SU-DHL-6 (cell line): ENCODE measurements around the gene MTCL1.

Experiments
- H2AFZ ChIP-seq: fragments of 200-600 bp; sonication (generic); 2 replicates; pipeline ENCODE4 v1.6.1; 2014; ENCODE audit warnings: low read depth, mild to moderate bottlenecking, moderate library complexity, mixed read lengths, antibody characterized with exemption, low read length; ENCODE audit not compliant: severe bottlenecking
- H3F3A ChIP-seq: fragments of 200-600 bp; shearing (Covaris generic); 2 replicates; pipeline ENCODE4 v1.6.0; 2016; ENCODE audit warnings: antibody characterized with exemption, mild to moderate bottlenecking; ENCODE audit not compliant: insufficient read depth
- H3K27ac ChIP-seq: fragments of 200-600 bp; sonication (generic); 2 replicates; pipeline ENCODE4 v1.5.1; 2016; ENCODE audit warnings: low read depth, mild to moderate bottlenecking, low read length, moderate library complexity, mixed read lengths
- H3K27me3 ChIP-seq: fragments of 200-600 bp; sonication (generic), shearing (Covaris generic); 2 replicates; pipeline ENCODE4 v1.6.0; 2014; ENCODE audit warnings: mild to moderate bottlenecking, low read length
- H3K36me3 ChIP-seq: fragments of 200-600 bp; sonication (generic); 2 replicates; pipeline ENCODE4 v1.6.1; 2014; ENCODE audit warnings: mild to moderate bottlenecking, low read length, mixed read lengths
- H3K4me2 ChIP-seq: fragments of 300-600, 200-600 bp; shearing (Covaris generic), sonication (generic); 2 replicates; pipeline ENCODE4 v1.6.0; 2014; ENCODE audit warnings: low read length, low read depth, mild to moderate bottlenecking; ENCODE audit not compliant: poor library complexity, severe bottlenecking
- H3K4me3 ChIP-seq: fragments of 200-600 bp; sonication (generic); 2 replicates; pipeline ENCODE4 v1.5.1; 2014; ENCODE audit warnings: antibody characterized with exemption, low read length, mild to moderate bottlenecking, mixed read lengths; ENCODE audit not compliant: insufficient read depth, poor library complexity, severe bottlenecking
- H3K79me2 ChIP-seq: fragments of 200-600 bp; sonication (generic); 2 replicates; pipeline ENCODE4 v1.6.1; 2014; ENCODE audit warnings: mild to moderate bottlenecking, low read length, moderate library complexity; ENCODE audit not compliant: insufficient read depth
- H3K9ac ChIP-seq: fragments of 200-600 bp; sonication (generic); 2 replicates; pipeline ENCODE4 v1.7.0; 2014; ENCODE audit warnings: mild to moderate bottlenecking, low read length
- H3K9me2 ChIP-seq: fragments of 200-600 bp; sonication (generic); replicated peaks from 2 replicates; pipeline ENCODE4 v1.6.1; 2014; ENCODE audit warnings: low read length; ENCODE audit not compliant: insufficient read depth
- H3K9me3 ChIP-seq: fragments of 200-600 bp; sonication (generic); 2 replicates; pipeline ENCODE4 v1.6.1; 2014; ENCODE audit warnings: low read length, mixed read lengths; ENCODE audit not compliant: insufficient read depth
- H4K20me1 ChIP-seq: fragments of 200-600 bp; sonication (generic); 2 replicates; pipeline ENCODE4 v1.6.1; 2014; ENCODE audit warnings: low read depth, mild to moderate bottlenecking, antibody characterized with exemption, low read length, moderate library complexity, mixed read lengths
- CTCF ChIP-seq: fragments of 200-600 bp; sonication (generic); IDR thresholded peaks from one replicate; pipeline ENCODE4 v1.5.1; 2017; ENCODE audit warnings: antibody characterized with exemption, mild to moderate bottlenecking, low read length, moderate library complexity; ENCODE audit not compliant: insufficient read depth, poor library complexity, severe bottlenecking
- EZH2phosphoT487 ChIP-seq: fragments of 200-600 bp; sonication (generic), shearing (Covaris generic); conservative IDR thresholded peaks from 2 replicates; pipeline ENCODE4 v1.6.1; 2018; ENCODE audit warnings: mild to moderate bottlenecking, antibody characterized with exemption, low read length, moderate library complexity, mixed read lengths

The MTCL1 gene

DNA sequence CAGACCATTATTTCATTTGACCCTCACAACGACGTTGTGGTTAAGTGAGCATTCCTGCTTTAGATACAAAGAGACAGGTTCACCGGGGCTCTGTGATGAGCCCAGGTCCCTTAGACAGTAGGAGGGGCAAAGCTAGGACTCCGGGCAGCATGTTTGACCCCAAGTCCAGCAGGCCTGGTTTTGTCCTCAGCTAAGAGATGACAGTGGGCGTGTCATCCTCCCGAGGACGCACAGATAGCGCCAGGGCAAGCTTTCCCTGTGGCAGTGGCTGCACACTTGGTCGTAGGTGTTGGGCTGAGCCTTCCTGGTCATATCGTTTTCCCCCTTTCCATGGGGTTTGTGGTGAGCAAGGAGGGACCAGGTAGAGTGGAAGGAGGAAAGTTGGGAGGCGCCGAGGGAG is 76.3 kb downstream of the MTCL1 start:
- Histone ChIP-seq H3K79me2 (no peaks in the 10 kb centered on the region), H4K20me1 (no peaks in the 10 kb centered on the region), H3F3A (no peaks in the 10 kb centered on the region), H2AFZ (no peak overlapping the region), H3K9me3 (no peaks in the 10 kb centered on the region), H3K9ac (no peak overlapping the region), H3K4me3 (no peak overlapping the region), H3K9me2 (no peaks in the 10 kb centered on the region), H3K27ac (no peak overlapping the region), H3K27me3 (no peaks in the 10 kb centered on the region), H3K4me2 (no peak overlapping the region), H3K36me3 (no peaks in the 10 kb centered on the region)
- no peak for TF ChIP-seq CTCF
- no peak for TF ChIP-seq EZH2phosphoT487

- Histone ChIP-seq H3K27ac (no peak overlapping the region), H3K36me3 (no peaks in the 10 kb centered on the region), H3K9me2 (no peaks in the 10 kb centered on the region), H3K27me3 (no peaks in the 10 kb centered on the region), H4K20me1 (no peaks in the 10 kb centered on the region), H3F3A (no peaks in the 10 kb centered on the region), H3K79me2 (no peaks in the 10 kb centered on the region), H3K9me3 (no peaks in the 10 kb centered on the region), H3K4me3 (no peak overlapping the region), H3K9ac (no peak overlapping the region), H3K4me2 (no peak overlapping the region), H2AFZ (no peak overlapping the region)
- TF ChIP-seq EZH2phosphoT487 (no peak), CTCF (no peak)
These were observed 78.1 kb downstream of the MTCL1 start for GRCh38 chr18:8783335-8783993.

DNA sequence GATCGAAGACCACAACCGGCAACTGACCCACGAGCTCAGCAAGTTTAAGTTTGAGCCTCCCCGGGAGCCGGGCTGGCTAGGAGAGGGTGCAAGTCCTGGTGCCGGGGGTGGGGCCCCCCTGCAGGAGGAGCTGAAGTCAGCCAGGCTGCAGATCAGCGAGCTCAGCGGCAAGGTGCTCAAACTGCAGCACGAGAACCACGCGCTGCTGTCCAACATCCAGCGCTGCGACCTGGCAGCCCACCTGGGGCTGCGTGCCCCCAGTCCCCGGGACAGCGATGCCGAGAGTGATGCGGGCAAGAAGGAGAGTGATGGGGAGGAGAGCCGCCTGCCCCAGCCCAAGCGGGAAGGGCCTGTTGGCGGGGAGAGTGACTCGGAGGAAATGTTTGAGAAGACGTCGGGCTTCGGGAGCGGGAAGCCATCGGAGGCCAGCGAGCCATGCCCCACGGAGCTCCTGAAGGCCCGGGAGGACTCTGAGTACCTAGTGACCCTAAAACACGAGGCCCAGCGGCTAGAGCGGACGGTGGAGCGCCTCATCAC is 78.7 kb downstream of the MTCL1 start:
- no peaks in the 10 kb centered on the region for H3K27me3 ChIP-seq
- TF ChIP-seq CTCF: no peak
- no peak for TF ChIP-seq EZH2phosphoT487
- no peaks in the 10 kb centered on the region for H4K20me1 ChIP-seq
- no peaks in the 10 kb centered on the region for H3K79me2 ChIP-seq
- no peaks in the 10 kb centered on the region for H3K9me3 ChIP-seq
- H2AFZ ChIP-seq: no peak overlapping the region
- no peaks in the 10 kb centered on the region for H3K36me3 ChIP-seq
- no peak overlapping the region for H3K27ac ChIP-seq
- H3K9me2 ChIP-seq: no peaks in the 10 kb centered on the region
- H3K4me3 ChIP-seq: no peak overlapping the region
- H3K9ac ChIP-seq: no peak overlapping the region
- H3F3A ChIP-seq: no peaks in the 10 kb centered on the region
- no peak overlapping the region for H3K4me2 ChIP-seq
